ENCODE data around the gene RBMS3.

DNA sequence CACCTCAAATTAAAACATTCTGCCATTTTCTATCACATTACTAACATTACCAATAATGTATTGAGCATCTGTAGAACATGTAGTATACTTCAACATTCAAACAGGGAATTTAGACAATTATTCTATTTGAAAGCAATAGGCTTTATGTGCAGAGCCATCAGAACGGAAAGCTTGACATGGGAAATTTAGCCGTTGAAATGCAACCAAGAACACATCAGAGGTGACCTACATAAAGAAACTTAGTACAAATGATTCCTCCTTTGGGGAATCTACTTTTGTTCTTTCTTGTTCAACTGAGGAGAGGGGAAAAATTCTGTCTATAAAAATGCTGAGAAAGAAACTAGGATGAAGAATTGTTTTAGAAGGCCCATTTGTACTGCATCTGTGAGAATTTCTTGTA, 38.6 kb upstream of the RBMS3 start:
- no peak for TF ChIP-seq KLF15 (CRISPR knock-in tag; IDR thresholded peaks at IDR 0.05; ENCODE audit: borderline replicate concordance)
- TF ChIP-seq ZNF484 (CRISPR knock-in tag; IDR thresholded peaks at IDR 0.05; ENCODE audit: borderline replicate concordance, low read depth), result no peak
- TF ChIP-seq, protein P1, sequence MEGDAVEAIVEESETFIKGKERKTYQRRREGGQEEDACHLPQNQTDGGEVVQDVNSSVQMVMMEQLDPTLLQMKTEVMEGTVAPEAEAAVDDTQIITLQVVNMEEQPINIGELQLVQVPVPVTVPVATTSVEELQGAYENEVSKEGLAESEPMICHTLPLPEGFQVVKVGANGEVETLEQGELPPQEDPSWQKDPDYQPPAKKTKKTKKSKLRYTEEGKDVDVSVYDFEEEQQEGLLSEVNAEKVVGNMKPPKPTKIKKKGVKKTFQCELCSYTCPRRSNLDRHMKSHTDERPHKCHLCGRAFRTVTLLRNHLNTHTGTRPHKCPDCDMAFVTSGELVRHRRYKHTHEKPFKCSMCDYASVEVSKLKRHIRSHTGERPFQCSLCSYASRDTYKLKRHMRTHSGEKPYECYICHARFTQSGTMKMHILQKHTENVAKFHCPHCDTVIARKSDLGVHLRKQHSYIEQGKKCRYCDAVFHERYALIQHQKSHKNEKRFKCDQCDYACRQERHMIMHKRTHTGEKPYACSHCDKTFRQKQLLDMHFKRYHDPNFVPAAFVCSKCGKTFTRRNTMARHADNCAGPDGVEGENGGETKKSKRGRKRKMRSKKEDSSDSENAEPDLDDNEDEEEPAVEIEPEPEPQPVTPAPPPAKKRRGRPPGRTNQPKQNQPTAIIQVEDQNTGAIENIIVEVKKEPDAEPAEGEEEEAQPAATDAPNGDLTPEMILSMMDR (CRISPR knock-in tag; IDR thresholded peaks at IDR 0.05), result no peak
- TF ChIP-seq ZNF44 (CRISPR knock-in tag; IDR thresholded peaks at IDR 0.05), result no peak
- no peak for TF ChIP-seq NCOA2 (CRISPR knock-in tag; IDR thresholded peaks at IDR 0.05)
- no peak for TF ChIP-seq NFATC3 (CRISPR knock-in tag; IDR thresholded peaks at IDR 0.05)
- no peak for TF ChIP-seq FOXP1 (IDR thresholded peaks at IDR 0.05)
- TF ChIP-seq FOXP1 (CRISPR knock-in tag; IDR thresholded peaks at IDR 0.05), result no peak
- no peak for TF ChIP-seq POLR2A (IDR thresholded peaks at IDR 0.05; ENCODE audit: insufficient read depth in 1 of 2, low read depth in 2 of 2, low read length in 2 of 2)
- TF ChIP-seq GABPB1 (CRISPR knock-in tag; IDR thresholded peaks at IDR 0.05), result no peak
- TF ChIP-seq ARNT (IDR thresholded peaks at IDR 0.05), result no peak
- TF ChIP-seq EZH2 (conservative IDR thresholded peaks at IDR 0.05; ENCODE audit: low read depth, low read length), result no peak
- no peak for TF ChIP-seq PAWR (CRISPR knock-in tag; IDR thresholded peaks at IDR 0.05; ENCODE audit: borderline replicate concordance)
- TF ChIP-seq JUN (CRISPR knock-in tag; IDR thresholded peaks at IDR 0.05), result no peak
